ENCODE results near the gene ARHGAP10. TPM values are rescaled to one million over a fixed set of nuclear protein-coding genes. Genes with fewer than 3 reads are reported as not detected.
A peak's percentile ranks its signal among the peaks of the same experiment; 100 is the strongest.

ARHGAP10 gene
- total and polyA plus RNA-seq, 10 of the 15 experiments (the other 5 are each of a cell fraction or from before 2014, with no cell fraction given): 1.3 to 25.8 (median 17.2) TPM

DNA sequence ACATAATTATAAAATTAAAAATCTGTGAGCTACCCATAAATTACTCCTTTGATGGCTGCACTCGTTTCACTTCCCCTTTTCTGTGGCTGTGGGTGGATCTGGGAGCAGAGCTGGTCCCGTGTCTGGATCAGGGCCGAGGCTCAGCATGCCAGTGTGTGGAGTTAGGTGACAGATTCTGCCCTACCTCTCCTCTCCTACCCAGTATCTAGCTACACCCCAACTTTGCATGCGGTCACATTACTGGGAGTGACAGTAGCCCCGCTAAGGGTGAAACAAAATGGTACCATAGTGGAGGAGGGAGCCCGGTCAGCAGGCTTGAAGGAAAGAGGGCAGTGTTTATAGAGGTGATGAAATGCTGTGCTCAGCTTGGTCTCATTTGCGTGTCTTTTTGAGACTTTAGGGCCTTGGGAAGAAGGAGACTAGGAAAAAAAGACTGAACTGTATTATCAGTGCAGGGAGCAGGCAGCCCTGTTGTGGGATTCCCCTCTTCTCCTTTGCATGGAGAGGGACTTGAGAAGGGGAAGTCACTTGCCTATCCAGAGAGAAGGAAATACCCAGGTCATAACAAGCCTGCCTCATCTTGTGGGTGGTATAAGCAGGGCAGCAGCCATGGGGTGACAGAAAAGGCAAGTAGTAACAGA lies 48.4 kb downstream of the ARHGAP10 start (continued):
- peak; percentile 73 for TF ChIP-seq POLR2AphosphoS5 (IDR thresholded peaks at IDR 0.05; ENCODE audit: low read length)
- no peak for TF ChIP-seq CTCF (IDR thresholded peaks at IDR 0.05 in 2 of 3, conservative IDR thresholded peaks at IDR 0.05 in 1 of 3; ENCODE audit: control insufficient read depth in 2 of 3, extremely low read depth in 1 of 3, insufficient read depth in 1 of 3, low read depth in 3 of 3, low read length in 3 of 3)
- TF ChIP-seq DPF2 (IDR thresholded peaks at IDR 0.05): peak; percentile 94
- TF ChIP-seq NFYA (IDR thresholded peaks at IDR 0.05; ENCODE audit: borderline replicate concordance, low read depth, low read length): no peak
- TF ChIP-seq, protein P1, sequence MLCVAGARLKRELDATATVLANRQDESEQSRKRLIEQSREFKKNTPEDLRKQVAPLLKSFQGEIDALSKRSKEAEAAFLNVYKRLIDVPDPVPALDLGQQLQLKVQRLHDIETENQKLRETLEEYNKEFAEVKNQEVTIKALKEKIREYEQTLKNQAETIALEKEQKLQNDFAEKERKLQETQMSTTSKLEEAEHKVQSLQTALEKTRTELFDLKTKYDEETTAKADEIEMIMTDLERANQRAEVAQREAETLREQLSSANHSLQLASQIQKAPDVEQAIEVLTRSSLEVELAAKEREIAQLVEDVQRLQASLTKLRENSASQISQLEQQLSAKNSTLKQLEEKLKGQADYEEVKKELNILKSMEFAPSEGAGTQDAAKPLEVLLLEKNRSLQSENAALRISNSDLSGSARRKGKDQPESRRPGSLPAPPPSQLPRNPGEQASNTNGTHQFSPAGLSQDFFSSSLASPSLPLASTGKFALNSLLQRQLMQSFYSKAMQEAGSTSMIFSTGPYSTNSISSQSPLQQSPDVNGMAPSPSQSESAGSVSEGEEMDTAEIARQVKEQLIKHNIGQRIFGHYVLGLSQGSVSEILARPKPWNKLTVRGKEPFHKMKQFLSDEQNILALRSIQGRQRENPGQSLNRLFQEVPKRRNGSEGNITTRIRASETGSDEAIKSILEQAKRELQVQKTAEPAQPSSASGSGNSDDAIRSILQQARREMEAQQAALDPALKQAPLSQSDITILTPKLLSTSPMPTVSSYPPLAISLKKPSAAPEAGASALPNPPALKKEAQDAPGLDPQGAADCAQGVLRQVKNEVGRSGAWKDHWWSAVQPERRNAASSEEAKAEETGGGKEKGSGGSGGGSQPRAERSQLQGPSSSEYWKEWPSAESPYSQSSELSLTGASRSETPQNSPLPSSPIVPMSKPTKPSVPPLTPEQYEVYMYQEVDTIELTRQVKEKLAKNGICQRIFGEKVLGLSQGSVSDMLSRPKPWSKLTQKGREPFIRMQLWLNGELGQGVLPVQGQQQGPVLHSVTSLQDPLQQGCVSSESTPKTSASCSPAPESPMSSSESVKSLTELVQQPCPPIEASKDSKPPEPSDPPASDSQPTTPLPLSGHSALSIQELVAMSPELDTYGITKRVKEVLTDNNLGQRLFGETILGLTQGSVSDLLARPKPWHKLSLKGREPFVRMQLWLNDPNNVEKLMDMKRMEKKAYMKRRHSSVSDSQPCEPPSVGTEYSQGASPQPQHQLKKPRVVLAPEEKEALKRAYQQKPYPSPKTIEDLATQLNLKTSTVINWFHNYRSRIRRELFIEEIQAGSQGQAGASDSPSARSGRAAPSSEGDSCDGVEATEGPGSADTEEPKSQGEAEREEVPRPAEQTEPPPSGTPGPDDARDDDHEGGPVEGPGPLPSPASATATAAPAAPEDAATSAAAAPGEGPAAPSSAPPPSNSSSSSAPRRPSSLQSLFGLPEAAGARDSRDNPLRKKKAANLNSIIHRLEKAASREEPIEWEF (IDR thresholded peaks at IDR 0.05; ENCODE audit: insufficient replicate concordance, low read depth, low read length): no peak
- peak; percentile 12; the same call in 1 of the 2 replicates for TF ChIP-seq MAX (IDR thresholded peaks at IDR 0.05; ENCODE audit: low read depth, low read length)
- TF ChIP-seq MEF2B (IDR thresholded peaks at IDR 0.05; ENCODE audit: partially characterized antibody, poor library complexity, severe bottlenecking): peak; percentile 53
- TF ChIP-seq SMARCA5 (IDR thresholded peaks at IDR 0.05): no peak
- TF ChIP-seq EED (IDR thresholded peaks at IDR 0.05; ENCODE audit: low read depth): peak; percentile 91
- TF ChIP-seq, protein P2, sequence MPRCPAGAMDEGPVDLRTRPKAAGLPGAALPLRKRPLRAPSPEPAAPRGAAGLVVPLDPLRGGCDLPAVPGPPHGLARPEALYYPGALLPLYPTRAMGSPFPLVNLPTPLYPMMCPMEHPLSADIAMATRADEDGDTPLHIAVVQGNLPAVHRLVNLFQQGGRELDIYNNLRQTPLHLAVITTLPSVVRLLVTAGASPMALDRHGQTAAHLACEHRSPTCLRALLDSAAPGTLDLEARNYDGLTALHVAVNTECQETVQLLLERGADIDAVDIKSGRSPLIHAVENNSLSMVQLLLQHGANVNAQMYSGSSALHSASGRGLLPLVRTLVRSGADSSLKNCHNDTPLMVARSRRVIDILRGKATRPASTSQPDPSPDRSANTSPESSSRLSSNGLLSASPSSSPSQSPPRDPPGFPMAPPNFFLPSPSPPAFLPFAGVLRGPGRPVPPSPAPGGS (IDR thresholded peaks at IDR 0.05; ENCODE audit: borderline replicate concordance, insufficient read depth, low read depth, low read length, poor library complexity, severe bottlenecking): peak; percentile 58
- TF ChIP-seq ATF7 (IDR thresholded peaks at IDR 0.05; ENCODE audit: low read depth): peak; percentile 63
- TF ChIP-seq MEF2A (IDR thresholded peaks at IDR 0.05; ENCODE audit: insufficient read depth, low read depth, low read length): 0 out of 2 replicates have a peak, but pooled peaks have one; percentile 44
- TF ChIP-seq SMC3 (IDR thresholded peaks at IDR 0.05; ENCODE audit: borderline replicate concordance, low read length): peak; percentile 7; the same call in 1 of the 2 replicates
- TF ChIP-seq BACH1 (IDR thresholded peaks at IDR 0.05; ENCODE audit: borderline replicate concordance): peak; percentile 74; the same call in 1 of the 2 replicates
- TF ChIP-seq, protein P3, sequence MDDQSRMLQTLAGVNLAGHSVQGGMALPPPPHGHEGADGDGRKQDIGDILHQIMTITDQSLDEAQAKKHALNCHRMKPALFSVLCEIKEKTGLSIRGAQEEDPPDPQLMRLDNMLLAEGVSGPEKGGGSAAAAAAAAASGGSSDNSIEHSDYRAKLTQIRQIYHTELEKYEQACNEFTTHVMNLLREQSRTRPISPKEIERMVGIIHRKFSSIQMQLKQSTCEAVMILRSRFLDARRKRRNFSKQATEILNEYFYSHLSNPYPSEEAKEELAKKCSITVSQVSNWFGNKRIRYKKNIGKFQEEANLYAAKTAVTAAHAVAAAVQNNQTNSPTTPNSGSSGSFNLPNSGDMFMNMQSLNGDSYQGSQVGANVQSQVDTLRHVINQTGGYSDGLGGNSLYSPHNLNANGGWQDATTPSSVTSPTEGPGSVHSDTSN (IDR thresholded peaks at IDR 0.05; ENCODE audit: insufficient replicate concordance, low read depth, low read length): peak; percentile 4
- TF ChIP-seq SP1 (IDR thresholded peaks at IDR 0.05; ENCODE audit: low read depth, low read length): peak; percentile 36
- peak; percentile 97 for TF ChIP-seq RUNX3 (IDR thresholded peaks at IDR 0.05; ENCODE audit: low read length)
- peak; percentile 59; the same call in 1 of the 2 replicates for TF ChIP-seq CHD2 (IDR thresholded peaks at IDR 0.05; ENCODE audit: borderline replicate concordance, low read depth, low read length)
- peak; percentile 62; the same call in 1 of the 2 replicates for TF ChIP-seq PAX5 (IDR thresholded peaks at IDR 0.05; ENCODE audit: borderline replicate concordance, low read depth, low read length)

Measured in GM12878 (cell line).